HepG2 (cell line): ENCODE data around the gene OST4. TPM values are rescaled to one million over a fixed set of nuclear protein-coding genes. Genes with fewer than 3 reads are reported as not detected.

Experiments used
- KLF16 ChIP-seq, 2 experiments: sonication (generic) in 1 of 2; formaldehyde crosslinking in 1 of 2; IDR thresholded peaks; 2 replicates each; pipeline versions ENCODE4 v1.6.1 to v1.8.0; 2016 to 2023; ENCODE audit warnings: missing genetic modification reagents in 2 of 2, missing compliant biosample characterization in 1 of 2
- PHF5A ChIP-seq: IDR thresholded peaks from one replicate; pipeline ENCODE4 v1.6.1; 2018; ENCODE audit warnings: low read depth, missing genetic modification reagents; ENCODE audit not compliant: unreplicated experiment
- TRIM24 ChIP-seq: sonication (generic); formaldehyde crosslinking; IDR thresholded peaks from 2 replicates; pipeline ENCODE4 v1.8.0; 2022; ENCODE audit warnings: mild to moderate bottlenecking, missing genetic modification reagents
- WIZ ChIP-seq: sonication (generic); formaldehyde crosslinking; IDR thresholded peaks from 2 replicates; pipeline ENCODE4 v1.5.1; 2020; ENCODE audit warnings: mild to moderate bottlenecking, missing genetic modification reagents
- ZNF557 ChIP-seq: sonication (generic); formaldehyde crosslinking; IDR thresholded peaks from 2 replicates; pipeline ENCODE4 v1.4.0; 2020; ENCODE audit warnings: missing genetic modification reagents
- polyA plus RNA-seq, 8 experiments: library from polyadenylated mRNA; depleted of rRNA in 3 of 8; stranded (reverse) in 7 of 8; unstranded in 1 of 8; fragments of >200 nt; fragmentation: Illumina TruSeq in 4 of 8; extraction: Trizol in 4 of 8; gene quantifications; 2 replicates each; pipeline versions ENCODE4 v1.2.1 to v1.2.3, GENCODE V29; 2011 to 2016; ENCODE audit warnings: low read depth in 4 of 8, missing spikeins in 1 of 8, mixed read lengths in 1 of 8; ENCODE audit not compliant: insufficient read depth in 1 of 8
- total RNA-seq, 5 experiments: library from RNA; depleted of rRNA; stranded (reverse); fragments of >200 nt; fragmentation: Illumina TruSeq; extraction: Trizol; gene quantifications; 2 replicates each; pipeline ENCODE4 v1.2.3, GENCODE V29; 2016; ENCODE audit warnings: low read depth in 1 of 5
- TF ChIP-seq, protein P1 (sequence below): sonication (generic); formaldehyde crosslinking; IDR thresholded peaks from 2 replicates; pipeline ENCODE4 v1.4.0; 2020; ENCODE audit warnings: missing genetic modification reagents
- TF ChIP-seq, protein P2 (sequence below): sonication (generic); formaldehyde crosslinking; IDR thresholded peaks from 2 replicates; pipeline ENCODE4 v1.4.0; 2020; ENCODE audit warnings: mild to moderate bottlenecking, missing genetic modification reagents
- TF ChIP-seq, protein P3 (sequence below): sonication (generic); formaldehyde crosslinking; IDR thresholded peaks from 2 replicates; pipeline ENCODE4 v1.5.1; 2020; ENCODE audit warnings: mild to moderate bottlenecking, missing genetic modification reagents, borderline replicate concordance
- TF ChIP-seq, protein P4 (sequence below): sonication (generic); formaldehyde crosslinking; IDR thresholded peaks from 2 replicates; pipeline ENCODE4 v1.5.0; 2020; ENCODE audit warnings: missing genetic modification reagents
- TF ChIP-seq, protein P5 (sequence below): sonication (generic); formaldehyde crosslinking; IDR thresholded peaks from 2 replicates; pipeline ENCODE4 v1.5.0; 2020; ENCODE audit warnings: missing genetic modification reagents

OST4 gene
- total and polyA plus RNA-seq, 2 of the 13 experiments (the other 11 are each of a cell fraction or from before 2014, with no cell fraction given) = 498 to 584 TPM

DNA sequence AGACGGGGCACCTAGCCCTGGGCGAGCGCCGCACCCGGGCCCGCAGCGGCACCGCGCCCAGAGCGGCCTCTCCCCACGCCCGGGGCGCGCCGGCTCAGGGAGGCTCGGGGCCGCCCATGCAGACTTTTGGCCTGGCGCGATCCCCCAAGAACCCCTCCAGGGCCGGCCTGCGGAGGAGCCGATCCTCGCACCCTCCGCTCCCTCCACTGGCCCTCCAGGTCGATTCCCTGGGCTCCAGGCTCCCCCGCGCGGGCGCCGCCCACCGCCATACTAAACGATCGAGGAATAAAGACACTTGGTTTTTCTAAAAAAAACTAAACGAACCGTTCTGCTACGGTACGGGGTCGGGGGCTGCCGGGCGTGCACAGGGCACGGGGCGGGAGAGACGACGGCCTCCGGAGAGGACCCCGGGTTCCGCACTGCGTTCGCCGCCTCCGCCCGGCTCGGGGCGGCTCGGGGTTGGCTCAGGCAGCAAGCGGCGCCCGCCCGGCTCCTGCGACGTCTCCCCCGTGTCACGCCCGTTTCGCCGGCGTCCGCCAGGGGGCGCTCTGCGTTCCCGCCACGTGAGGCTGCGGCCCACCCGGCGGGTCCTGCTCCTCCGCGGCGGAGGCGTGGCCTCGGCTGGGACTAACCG is 14.8 kb upstream of the OST4 start (continued):
- TF ChIP-seq, protein P1, sequence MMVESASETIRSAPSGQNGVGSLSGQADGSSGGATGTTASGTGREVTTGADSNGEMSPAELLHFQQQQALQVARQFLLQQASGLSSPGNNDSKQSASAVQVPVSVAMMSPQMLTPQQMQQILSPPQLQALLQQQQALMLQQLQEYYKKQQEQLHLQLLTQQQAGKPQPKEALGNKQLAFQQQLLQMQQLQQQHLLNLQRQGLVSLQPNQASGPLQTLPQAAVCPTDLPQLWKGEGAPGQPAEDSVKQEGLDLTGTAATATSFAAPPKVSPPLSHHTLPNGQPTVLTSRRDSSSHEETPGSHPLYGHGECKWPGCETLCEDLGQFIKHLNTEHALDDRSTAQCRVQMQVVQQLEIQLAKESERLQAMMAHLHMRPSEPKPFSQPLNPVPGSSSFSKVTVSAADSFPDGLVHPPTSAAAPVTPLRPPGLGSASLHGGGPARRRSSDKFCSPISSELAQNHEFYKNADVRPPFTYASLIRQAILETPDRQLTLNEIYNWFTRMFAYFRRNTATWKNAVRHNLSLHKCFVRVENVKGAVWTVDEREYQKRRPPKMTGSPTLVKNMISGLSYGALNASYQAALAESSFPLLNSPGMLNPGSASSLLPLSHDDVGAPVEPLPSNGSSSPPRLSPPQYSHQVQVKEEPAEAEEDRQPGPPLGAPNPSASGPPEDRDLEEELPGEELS (CRISPR knock-in tag) = peak; percentile 46; the same call in 1 of the 2 replicates
- TF ChIP-seq, protein P2, sequence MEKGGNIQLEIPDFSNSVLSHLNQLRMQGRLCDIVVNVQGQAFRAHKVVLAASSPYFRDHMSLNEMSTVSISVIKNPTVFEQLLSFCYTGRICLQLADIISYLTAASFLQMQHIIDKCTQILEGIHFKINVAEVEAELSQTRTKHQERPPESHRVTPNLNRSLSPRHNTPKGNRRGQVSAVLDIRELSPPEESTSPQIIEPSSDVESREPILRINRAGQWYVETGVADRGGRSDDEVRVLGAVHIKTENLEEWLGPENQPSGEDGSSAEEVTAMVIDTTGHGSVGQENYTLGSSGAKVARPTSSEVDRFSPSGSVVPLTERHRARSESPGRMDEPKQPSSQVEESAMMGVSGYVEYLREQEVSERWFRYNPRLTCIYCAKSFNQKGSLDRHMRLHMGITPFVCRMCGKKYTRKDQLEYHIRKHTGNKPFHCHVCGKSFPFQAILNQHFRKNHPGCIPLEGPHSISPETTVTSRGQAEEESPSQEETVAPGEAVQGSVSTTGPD = no peak
- TF ChIP-seq PHF5A (CRISPR knock-in tag) = peak; percentile 82
- TF ChIP-seq ZNF557 (CRISPR knock-in tag) = no peak
- TF ChIP-seq, protein P3, sequence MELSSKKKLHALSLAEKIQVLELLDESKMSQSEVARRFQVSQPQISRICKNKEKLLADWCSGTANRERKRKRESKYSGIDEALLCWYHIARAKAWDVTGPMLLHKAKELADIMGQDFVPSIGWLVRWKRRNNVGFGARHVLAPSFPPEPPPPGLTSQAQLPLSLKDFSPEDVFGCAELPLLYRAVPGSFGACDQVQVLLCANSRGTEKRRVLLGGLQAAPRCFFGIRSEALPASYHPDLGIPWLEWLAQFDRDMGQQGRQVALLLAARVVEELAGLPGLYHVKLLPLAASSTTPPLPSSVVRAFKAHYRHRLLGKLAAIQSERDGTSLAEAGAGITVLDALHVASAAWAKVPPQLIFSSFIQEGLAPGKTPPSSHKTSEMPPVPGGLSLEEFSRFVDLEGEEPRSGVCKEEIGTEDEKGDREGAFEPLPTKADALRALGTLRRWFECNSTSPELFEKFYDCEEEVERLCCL = 0 out of 2 replicates have a peak, but pooled peaks have one; percentile 28
- TF ChIP-seq, protein P4, sequence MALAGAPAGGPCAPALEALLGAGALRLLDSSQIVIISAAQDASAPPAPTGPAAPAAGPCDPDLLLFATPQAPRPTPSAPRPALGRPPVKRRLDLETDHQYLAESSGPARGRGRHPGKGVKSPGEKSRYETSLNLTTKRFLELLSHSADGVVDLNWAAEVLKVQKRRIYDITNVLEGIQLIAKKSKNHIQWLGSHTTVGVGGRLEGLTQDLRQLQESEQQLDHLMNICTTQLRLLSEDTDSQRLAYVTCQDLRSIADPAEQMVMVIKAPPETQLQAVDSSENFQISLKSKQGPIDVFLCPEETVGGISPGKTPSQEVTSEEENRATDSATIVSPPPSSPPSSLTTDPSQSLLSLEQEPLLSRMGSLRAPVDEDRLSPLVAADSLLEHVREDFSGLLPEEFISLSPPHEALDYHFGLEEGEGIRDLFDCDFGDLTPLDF (CRISPR knock-in tag) = peak; percentile 86; the same call in 1 of the 2 replicates
- TF ChIP-seq, protein P5, sequence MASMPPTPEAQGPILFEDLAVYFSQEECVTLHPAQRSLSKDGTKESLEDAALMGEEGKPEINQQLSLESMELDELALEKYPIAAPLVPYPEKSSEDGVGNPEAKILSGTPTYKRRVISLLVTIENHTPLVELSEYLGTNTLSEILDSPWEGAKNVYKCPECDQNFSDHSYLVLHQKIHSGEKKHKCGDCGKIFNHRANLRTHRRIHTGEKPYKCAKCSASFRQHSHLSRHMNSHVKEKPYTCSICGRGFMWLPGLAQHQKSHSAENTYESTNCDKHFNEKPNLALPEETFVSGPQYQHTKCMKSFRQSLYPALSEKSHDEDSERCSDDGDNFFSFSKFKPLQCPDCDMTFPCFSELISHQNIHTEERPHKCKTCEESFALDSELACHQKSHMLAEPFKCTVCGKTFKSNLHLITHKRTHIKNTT = no peak
- peak in 1 of 2 experiments; percentile 96; a peak in 2 of 4 replicates for TF ChIP-seq KLF16 (CRISPR knock-in tag; IDR thresholded peaks at IDR 0.05)
- no peak for TF ChIP-seq TRIM24 (CRISPR knock-in tag)
- no peak for TF ChIP-seq WIZ (CRISPR knock-in tag)
